GM21825 (cell line): ENCODE data around the gene APPL2.
"Not testable (repeated sequence)": the region's sequence is repeated elsewhere in the genome, so short reads cannot be mapped to it uniquely, and the experiment has no call there.

Experiments
- ATAC-seq: cut with Tn5 transposase; IDR thresholded peaks from one replicate; pipeline ENCODE4 v1.9.1; 2021; ENCODE audit warnings: mild to moderate bottlenecking, moderate library complexity; ENCODE audit not compliant: unreplicated experiment

Gene APPL2

DNA sequence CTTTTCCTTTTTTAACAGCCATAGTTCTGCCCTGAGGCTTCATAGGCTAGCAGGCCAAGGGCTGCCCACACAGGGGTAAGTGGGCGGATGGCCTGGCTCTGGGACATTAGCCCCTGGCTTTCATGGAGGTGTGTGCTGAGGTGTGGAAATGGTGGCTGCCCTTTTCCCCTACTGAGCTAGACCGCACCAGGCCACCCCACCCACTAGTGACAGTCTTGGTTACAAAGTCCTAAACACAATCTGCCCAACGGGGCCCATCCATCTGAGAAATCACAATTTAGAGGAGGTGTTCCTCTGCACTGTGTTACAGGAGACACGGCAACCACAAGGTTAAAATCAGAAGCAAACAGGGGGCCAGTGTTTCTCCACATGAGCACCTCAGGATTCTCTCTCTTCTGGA, 35.6 kb downstream of the APPL2 start:
- no peak for ATAC-seq

DNA sequence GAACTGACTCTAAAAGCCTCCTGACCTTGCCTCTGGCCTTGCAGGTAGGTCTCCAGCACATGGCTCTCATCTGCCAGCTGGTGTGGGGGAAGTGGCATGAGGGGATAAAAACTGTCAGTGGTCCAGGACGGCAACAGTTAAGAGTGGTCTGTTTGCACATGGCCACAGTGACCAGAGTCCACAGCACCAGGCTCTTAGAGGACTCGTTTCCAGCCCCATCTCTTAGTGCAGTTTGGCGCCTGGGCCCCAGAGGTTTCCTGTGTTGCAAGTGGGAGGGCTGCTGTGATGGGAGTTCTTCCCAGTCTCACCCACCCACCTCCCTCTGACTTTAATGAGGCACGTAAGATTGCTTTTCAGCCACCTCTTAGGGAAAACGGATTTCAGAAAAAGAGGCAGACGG, 37.0 kb downstream of the APPL2 start:
- no peak for ATAC-seq

DNA sequence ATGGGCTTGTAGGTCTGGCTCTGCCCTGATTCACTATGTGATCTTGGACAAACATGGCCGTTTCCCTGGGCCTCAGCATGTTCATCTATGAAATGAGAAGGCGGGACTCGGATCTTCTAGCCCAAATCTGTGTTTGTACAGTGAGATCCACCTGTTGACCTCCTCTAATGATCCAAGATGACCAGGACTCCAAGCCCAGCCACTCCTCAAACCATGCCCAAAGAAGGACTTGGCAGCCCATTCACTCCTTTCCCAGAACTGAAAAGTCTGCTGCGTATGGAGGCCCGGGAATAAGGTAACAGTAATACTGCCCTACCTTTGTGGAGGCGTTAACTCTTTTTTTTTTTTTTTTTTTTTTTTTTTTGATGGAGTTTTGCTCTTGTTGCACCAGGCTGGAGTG, 39.9 kb downstream of the APPL2 start:
- no peak for ATAC-seq

DNA sequence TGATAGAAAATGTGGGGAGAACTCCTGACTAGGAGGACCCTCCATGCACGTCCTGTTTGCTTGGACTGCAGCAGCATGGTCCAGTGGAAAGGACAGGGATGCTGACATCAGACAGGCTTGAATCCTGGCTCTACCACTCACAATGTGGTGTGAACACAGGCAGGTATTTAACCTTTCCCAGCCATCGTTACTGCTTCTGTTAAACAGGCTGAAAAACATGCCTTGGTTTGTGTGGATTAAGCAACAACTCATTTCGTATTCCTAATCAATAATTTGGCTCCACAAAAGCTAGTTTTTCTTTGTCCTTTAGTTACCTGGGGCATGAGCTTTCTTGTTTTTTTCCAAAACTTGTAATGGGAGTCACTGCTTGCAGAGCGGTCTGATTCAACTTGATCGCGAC, 41.0 kb downstream of the APPL2 start:
- no peak for ATAC-seq

DNA sequence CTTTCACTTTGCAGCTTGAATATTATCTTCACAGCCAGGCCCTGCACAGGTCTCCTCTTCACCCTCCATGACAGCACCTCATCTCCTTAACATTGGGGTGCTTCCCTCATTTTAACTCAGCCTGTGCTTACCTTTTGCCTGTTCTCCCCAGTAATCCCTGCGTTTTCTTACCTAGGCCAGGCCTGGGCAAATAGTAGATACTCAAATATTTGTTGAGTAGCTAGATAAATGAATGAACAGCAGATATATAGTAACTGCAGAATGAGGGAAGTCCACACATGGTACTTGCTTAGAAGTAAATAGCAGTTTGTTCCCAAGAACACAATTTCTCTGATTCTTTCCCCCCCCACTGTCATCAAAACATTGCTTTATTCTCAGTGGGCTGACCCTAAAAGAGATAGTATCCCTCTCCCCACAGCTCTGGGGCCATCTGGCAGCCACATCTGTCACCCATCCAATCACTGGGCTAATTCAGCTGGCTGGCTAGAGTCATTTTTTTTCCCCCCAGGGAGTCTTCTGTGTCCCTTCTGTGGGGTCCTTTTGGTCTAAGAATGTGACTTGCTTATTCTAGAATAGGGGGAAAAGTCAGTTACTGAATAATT, 43.2 kb downstream of the APPL2 start:
- ATAC-seq = no peak

DNA sequence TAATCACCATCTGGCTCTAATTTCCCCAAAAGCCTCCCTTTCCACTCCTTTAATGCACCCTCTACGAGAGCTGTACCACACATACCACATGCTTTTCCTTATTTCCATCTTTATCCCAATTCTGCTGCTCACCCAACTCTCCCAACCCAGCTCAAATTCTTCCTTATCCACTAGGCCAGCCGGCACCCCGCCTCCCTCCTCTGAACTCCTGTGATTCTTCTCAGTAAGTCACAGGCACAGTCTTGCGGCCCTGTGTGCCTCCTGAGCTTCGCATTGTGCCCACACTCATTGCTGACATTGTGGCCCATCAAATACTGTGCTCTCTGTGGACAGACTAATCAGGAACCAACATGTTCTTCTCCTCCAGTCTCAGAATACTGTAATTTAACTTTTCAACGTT, 45.4 kb downstream of the APPL2 start:
- no peak for ATAC-seq

DNA sequence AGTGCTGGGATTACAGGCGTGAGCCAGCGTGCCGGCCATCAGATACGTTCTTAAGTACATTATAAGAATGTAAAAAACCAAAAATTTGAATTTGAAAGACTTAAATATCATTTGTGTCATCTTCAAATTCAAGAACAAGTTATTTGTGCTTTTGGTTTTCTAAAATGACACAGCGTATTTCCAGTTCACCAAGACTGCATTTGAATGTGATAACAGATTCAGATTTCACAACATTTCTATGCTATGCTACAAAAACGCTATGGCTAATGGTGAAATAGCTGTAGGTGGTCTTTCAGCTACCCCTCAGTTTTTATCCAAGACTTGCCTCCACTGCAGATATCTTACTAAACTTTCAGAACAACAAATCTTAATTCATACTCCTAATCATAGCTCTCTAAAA, 46.7 kb downstream of the APPL2 start:
- ATAC-seq = no peak

DNA sequence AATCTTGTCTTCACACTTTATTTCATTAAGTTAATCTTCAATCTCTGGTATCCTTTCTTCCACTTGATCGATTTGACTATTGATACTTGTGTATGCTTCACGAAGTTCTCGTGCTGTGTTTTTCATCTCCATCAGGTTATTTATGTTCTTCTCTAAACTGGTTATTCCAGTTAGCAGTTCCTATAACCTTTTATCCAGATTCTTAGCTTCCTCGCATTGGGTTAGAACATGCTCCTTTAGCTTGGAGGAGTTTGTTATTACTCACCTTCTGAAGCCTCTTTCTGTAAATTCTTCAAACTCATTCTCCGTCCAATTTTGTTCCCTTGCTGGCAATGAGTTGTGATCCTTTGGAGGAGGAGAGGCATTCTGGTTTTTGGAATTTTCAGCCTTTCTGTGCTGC, 52.0 kb downstream of the APPL2 start:
- not testable (repeated sequence) for ATAC-seq

DNA sequence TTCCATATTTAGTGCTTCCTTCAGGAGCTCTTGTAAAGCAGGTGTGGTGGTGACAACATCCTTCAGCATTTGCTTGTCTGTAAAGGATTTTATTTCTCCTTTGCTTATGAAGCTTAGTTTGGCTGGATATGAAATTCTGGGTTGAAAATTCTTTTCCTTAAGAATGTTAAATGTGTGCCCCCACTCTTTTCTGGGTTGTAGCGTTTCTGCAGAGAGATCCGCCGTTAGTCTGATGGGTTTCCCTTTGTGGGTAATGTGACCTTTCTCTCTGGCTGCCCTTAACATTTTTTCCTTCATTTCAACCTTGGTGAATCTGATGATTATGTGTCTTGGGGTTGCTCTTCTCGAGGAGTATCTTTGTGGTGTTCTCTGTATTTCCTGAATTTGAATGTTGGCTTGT, 52.6 kb downstream of the APPL2 start:
- not testable (repeated sequence) for ATAC-seq

DNA sequence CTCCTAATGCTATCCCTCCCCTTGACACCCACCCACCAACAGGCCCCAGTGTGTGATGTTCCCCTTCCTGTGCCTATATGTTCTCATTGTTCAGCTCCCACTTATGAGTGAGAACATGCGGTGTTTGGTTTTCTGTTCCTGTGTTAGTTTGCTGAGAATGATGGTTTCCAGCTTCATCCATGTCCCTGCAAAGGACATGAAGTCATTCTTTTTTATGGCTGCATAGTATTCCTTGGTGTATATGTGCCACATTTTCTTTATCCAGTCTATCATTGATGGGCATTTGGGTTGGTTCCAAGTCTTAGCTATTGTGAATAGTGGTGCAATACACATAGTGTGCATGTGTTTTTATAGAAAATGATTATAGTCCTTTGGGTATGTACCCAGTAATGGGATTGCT, 56.9 kb downstream of the APPL2 start:
- not testable (repeated sequence) for ATAC-seq

DNA sequence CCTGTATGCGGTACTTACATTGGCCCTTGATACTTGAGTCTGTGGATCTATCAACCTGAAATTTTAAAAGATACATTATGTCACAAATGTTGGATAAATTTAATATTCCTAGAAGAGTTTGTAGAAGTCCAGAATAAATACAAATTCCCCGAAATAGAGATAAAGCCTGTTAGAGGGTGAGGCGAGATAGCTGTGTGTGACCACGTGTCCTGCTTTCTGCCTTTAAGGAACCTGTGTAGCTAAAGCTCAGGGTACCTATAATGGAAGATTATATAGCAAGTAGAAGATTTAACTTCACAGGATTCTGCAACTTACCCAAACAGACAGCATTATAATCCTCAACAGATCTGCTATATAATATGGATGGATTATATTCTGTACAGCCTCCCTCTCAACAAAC, 58.8 kb downstream of the APPL2 start:
- ATAC-seq = no peak

DNA sequence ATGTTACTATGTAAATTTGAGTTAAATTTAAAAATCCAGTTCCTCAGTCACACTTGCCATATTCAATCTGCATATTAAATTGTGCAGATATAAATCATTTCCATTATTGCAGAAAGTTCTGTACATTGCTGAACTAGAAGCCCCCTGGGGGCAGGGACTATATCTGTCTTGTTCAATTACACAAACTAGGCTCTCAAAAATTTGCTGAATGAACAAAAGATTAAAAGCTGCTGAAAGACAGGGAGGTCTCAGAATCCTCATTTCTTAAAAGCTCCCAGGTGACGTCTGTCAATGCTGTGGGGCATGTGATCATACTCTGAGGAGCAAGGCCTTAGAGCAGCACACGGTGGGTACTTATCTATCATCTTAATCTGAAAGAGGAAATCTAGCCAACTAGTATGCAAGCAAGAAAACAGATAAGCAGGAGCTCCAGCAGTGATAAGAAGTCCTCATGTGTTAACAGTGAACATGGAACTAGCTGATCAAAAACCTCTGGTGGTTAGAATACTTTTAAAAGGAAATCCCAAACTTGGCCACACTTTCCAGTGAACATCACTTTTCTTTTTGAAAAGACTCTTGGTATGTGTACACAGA, 60.5 kb downstream of the APPL2 start:
- ATAC-seq = no peak

DNA sequence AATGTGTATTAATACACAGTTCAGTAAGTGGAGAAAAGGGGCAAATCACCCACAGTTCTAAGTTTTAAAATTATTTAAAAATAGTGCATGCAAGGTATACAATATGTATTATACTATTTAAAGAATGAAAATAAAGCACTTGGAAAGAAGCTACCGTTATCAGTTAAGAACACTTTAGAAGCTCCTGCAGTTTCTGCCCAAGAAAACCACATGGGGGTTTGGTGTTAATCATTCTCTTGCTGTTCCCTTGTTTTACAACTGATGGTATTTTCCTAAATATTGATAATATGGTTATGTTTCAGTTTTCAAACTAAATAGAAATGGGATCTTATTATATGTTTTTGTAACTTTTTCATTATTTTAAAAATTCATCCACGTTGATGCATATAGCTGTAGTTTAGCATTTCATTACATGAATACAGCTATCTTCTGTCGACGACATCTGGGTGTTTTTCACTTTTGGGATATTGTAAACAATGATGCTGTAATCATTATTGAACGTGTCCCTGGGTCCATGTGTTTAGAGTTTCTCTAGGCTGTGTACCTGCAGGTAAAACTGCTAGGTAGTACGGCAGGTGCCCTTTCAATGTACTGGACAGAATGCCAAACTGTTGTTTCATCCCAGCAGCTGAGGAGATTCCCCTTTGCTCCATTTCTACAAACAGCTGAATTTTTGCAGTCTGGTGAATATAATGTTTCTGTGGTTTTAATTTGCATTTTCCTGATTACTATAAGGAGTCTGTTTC, 64.1 kb downstream of the APPL2 start:
- no peak for ATAC-seq

DNA sequence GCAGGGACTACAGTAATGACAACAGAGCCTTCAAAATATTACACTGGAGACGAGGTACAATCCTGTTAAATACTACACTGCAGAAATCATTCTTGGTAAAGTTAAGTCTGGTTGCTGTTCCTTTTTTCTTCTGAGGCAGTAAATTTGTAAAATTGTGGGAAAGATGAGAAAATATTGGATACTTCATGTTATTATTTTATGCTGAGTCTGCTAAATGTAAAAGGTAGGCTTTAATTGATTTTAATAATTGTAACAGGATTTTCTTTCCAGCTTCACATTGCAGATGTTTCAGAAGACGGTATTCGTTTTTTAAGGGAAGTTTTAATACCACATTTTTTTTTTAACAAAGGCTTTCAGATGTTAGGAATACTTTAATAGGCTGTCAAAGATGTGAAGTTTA, 65.8 kb downstream of the APPL2 start:
- no peak for ATAC-seq

DNA sequence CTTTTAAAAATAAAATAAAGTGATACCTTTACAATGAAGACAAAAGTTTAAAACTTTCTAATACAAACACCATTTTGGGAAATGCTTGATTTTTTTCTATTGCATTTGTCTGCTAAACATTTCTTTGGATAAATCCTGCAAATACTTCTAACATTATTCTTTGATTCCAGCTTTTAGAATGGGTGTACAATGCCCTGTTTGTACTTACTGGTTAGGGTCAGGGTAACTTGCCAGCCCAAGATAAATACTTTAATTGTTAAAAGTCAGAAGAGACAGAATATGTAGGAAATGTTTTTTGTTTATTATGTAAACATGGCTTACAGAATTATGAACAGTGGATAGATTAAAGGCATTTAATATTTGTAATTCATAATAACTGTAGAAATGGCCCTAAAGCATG, 68.0 kb downstream of the APPL2 start:
- no peak for ATAC-seq

DNA sequence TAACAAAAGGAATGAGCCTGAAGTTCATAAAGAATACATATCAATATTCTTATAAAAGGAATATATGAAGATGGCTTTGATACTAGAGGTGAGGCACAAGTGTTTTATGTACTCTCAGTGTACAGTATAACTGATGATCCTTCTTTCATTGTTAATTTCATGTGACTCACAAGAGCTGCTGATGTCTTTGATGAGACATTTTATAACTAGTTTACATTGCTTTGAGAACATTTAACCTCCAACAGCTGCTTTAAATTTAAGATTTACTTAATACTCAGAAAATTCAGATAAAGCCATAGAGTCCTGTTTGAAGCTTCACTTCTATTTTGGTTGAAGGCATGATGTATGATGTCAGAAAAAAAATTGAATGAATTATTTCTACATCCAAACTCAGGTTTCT, 68.6 kb downstream of the APPL2 start:
- no peak for ATAC-seq

DNA sequence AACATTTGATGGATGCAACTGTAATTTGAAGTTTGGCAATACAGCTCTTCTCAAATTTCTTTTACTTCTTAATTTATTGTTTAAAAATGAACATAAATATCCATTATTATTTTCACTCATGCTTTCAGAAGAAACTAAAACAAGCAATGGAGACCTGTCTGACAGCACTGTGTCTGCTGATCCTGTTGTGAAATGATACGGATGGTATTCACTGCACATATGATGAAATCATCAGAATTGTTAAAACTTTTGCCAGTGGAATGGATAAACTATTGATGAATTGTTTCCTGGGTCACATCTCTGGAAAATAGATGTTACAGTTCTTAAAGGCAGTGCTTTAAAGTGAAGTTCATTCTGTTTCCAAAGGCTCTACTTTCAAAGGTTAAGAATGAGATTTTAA, 69.2 kb downstream of the APPL2 start:
- ATAC-seq = no peak

DNA sequence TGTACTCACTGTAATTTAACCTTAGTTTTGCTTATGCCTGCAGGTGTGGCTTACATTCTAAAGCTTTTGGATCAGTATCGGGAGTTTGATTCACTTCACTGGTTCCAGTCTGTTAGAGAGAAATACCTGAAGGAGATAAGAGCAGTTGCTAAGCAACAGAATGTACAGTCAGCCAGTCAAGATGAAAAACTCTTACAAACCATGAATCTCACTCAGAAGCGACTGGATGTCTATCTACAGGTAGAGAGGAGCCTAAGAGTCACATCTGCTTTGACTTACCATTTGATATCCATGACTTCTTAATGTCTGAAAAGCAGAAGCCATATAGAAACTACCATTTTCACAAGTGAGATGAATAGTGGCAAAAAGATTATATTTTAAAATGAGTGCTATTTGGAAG, 71.9 kb downstream of the APPL2 start:
- ATAC-seq = no peak

DNA sequence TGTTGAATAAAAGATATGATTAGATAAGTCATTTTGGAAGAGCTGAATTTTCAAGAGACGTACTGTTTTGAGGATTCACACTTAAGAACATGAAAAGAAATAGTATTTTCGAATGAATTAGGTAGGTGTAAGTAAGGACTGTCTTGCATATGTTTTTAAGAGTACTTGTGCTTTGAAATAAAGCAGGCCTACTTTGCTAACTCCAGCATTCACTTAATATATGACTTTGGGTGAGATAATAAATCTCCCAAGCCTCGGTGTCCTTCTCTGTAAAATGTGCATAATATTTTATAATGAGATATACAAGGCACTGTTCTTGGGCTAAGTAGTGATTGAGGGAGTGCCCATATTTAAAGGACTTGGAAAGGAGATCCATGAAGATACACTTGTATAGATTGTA, 73.8 kb downstream of the APPL2 start:
- ATAC-seq = no peak

DNA sequence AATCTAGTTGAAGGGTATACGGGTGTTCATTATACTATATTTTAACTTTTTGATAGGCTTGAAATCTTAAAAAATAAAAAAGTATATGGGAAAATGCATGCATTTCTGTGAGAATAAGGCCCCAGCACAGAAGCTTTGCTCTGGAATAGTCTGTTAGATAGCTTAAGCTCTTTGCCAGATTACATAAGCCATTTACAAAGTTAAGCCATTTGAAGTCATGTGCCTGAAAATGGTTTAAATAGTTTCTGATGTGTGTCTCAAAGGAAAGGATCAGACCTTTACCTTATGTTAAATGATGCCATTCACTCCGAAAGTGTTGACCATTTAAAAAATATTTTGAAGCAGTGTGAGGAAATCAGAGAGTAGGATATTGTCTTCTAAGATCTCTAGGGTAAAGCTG, 77.1 kb downstream of the APPL2 start:
- no peak for ATAC-seq

DNA sequence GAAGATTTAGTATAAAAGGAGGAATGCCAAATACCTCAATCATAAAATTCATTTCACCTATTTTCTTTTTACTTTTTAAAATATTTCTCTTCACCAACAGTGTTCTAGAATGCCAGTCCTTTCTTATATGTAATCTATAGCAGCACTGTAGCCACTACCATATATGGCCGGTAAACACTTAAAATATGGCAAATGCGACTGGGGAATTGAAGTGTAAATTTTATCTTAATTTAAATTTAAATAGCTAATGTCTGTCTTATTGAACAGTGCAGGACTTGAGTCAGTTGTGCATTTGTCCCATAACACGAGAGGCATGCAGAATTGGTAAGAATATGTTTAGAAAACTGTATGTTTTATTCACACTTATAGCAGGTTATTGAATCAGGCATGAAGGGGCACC, 78.4 kb downstream of the APPL2 start:
- no peak for ATAC-seq

DNA sequence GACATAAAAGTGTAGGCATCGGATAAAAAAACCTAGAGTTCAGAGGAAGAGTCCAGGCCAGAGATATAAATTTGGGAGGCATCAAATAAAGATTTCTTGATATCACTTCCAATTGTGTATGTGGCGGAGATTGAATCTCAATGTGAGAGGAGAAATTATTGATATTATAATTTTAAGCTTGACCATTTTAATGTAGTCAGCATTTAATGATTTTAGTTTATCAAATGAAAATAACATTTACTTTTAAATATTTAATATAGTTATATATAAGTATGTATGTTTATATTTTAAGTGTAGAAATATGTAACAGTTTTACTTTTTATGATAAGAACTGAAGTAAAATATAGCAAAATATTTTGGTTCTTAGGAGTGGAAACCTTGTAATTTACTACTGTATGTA, 79.7 kb downstream of the APPL2 start:
- no peak for ATAC-seq

DNA sequence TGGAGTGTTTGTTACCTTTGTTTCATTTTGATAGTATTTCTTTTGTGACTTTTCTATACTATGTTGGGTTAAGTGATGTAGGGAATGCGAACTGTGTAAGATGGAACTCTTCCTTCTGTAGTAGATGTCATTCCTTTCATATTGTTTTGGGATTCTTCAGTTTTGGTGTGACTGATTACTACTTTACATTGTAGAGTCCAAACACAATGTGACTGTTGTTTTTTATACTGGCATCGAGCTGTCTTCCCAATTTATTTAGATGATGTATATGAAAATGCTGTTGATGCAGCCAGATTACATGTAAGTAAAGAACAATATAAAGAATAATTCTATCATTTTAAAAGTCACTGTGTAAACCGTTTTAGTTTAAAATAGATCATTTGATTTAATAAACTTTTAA, 93.7 kb downstream of the APPL2 start:
- no peak for ATAC-seq
